ENCODE results near the gene ATRNL1. TPM values are rescaled to one million over a fixed set of nuclear protein-coding genes. Genes with fewer than 3 reads are reported as not detected.
"Not testable (repeated sequence)": the region's sequence is repeated elsewhere in the genome, so short reads cannot be mapped to it uniquely, and the experiment has no call there.

The ATRNL1 gene
- total RNA-seq, 2 experiments from 2014 or later: 0.21 TPM; not detected in 1

- CTCF ChIA-PET: interaction anchor here (1.0 kb wide), 1 partner anchor 11 kb away, joined by 3 read pairs; no protein-coding TSS in a partner anchor
- Mint-ChIP-seq H3K9me3 (ENCODE audit: low read depth) (no peaks in the 10 kb centered on the region), H3K27me3 (peaks cover 37% of the 10 kb centered on the region), H3K27ac (no peak overlapping the region), H3K4me1 (peaks cover 10% of the 10 kb centered on the region), H3K4me3 (peak overlapping the region; percentile 9), H3K36me3 (ENCODE audit: low read depth) (no peaks in the 10 kb centered on the region)
- intact Hi-C loops (cut with DNase I, micrococcal nuclease): loop anchor here in 1 of 2 experiments (1.0 to 5.0 kb wide), 2 partner anchors 157 to 217 kb away; partner anchors contain the start of gene TRUB1
- DNase-seq (peak; percentile 30), ATAC-seq (peak; percentile 40)
- POLR2A ChIA-PET: interaction anchor here (0.7 kb wide), 1 partner anchor 11 kb away, joined by 3 read pairs; no protein-coding TSS in a partner anchor
These were observed 727 bp downstream of the ATRNL1 start for GRCh38 chr10:115093776-115094408.

DNA sequence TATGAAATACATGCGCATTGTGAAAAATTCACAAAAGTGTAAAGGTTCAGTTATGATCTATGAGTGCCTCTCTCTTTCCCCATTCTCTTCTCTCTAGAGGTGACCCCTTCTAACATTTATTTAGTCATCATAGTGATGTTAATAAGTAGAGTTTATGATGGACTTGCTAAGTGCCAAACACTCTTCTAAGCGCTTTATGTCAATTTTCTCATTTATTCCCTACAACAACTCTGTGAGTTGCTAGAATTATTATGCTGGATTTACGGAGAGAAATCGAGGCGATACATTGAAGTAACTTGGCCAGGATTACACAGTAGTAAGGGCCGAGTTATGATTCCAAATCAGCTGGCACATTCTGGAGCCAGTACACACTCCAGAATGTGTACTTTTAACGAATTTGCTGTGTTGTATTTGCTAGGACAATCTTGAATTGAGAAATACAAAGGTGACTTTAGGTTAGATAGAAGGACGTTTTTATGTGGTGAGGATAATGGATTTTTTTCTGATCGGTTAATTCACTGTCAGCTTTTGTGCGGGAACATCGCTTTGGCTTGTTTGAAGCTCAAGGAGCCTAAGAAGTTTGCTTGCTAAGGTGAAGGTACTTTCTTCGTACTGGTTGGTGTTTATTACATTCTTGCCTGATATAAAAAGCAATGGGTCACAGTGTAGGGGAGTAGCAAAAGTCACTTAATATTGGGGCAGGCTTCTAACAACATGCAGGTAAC, 1.4 kb downstream of the ATRNL1 start:
- intact Hi-C loops (cut with DNase I, micrococcal nuclease): loop anchor here in 1 of 2 experiments (5.0 kb wide), 1 partner anchor 157 kb away; the partner anchor contains the start of gene TRUB1
- Mint-ChIP-seq H3K9me3 (ENCODE audit: low read depth) (no peaks in the 10 kb centered on the region), H3K27ac (no peak overlapping the region), H3K4me3 (peak overlapping the region; percentile 9), H3K27me3 (peaks cover 34% of the 10 kb centered on the region), H3K36me3 (ENCODE audit: low read depth) (no peaks in the 10 kb centered on the region), H3K4me1 (peaks cover 10% of the 10 kb centered on the region)
- ChIA-PET POLR2A (interaction anchor here (0.7 kb wide), 1 partner anchor 10 kb away, joined by 3 read pairs; no protein-coding TSS in a partner anchor), CTCF (no interaction called here)
- no peak for ATAC-seq
- DNase-seq: no peak

GRCh38 chr10:115095758-115096157, 2.6 kb downstream of the ATRNL1 start:
- intact Hi-C loops (cut with DNase I, micrococcal nuclease): no loop called here
- H3K4me1 Mint-ChIP-seq: peaks cover 10% of the 10 kb centered on the region
- H3K36me3 Mint-ChIP-seq (ENCODE audit: low read depth): no peaks in the 10 kb centered on the region
- no peak for DNase-seq
- no peak overlapping the region for H3K4me3 Mint-ChIP-seq
- H3K9me3 Mint-ChIP-seq (ENCODE audit: low read depth): no peaks in the 10 kb centered on the region
- H3K27me3 Mint-ChIP-seq: peaks cover 37% of the 10 kb centered on the region
- POLR2A ChIA-PET: no interaction called here
- no peak for ATAC-seq
- CTCF ChIA-PET: interaction anchor here (1.0 to 1.1 kb wide), 2 partner anchors 35 to 77 kb away, joined by 3 read pairs; no protein-coding TSS in a partner anchor
- no peak overlapping the region for H3K27ac Mint-ChIP-seq

- intact Hi-C loops (cut with DNase I, micrococcal nuclease): no loop called here
- DNase-seq (no peak), ATAC-seq (no peak)
- Mint-ChIP-seq H3K4me3 (no peak overlapping the region), H3K27me3 (peaks cover 11% of the 10 kb centered on the region), H3K36me3 (ENCODE audit: low read depth) (no peaks in the 10 kb centered on the region), H3K9me3 (ENCODE audit: low read depth) (peaks cover 9% of the 10 kb centered on the region), H3K4me1 (no peaks in the 10 kb centered on the region), H3K27ac (no peak overlapping the region)
- POLR2A ChIA-PET: no interaction called here
- CTCF ChIA-PET: no interaction called here
These were observed 10.5 kb downstream of the ATRNL1 start for GRCh38 chr10:115103700-115104099.

GRCh38 chr10:115105411-115105810, 12.2 kb downstream of the ATRNL1 start:
- peaks cover 13% of the 10 kb centered on the region for H3K27me3 Mint-ChIP-seq
- DNase-seq; POLR2A ChIA-PET; H3K36me3 Mint-ChIP-seq (ENCODE audit: low read depth); ATAC-seq; H3K4me3 Mint-ChIP-seq; CTCF ChIA-PET; H3K4me1 Mint-ChIP-seq; H3K9me3 Mint-ChIP-seq (ENCODE audit: low read depth); intact Hi-C loops (cut with DNase I, micrococcal nuclease); H3K27ac Mint-ChIP-seq: not testable (repeated sequence)

- no peak overlapping the region for H3K4me3 Mint-ChIP-seq
- H3K9me3 Mint-ChIP-seq (ENCODE audit: low read depth): peaks cover 9% of the 10 kb centered on the region
- intact Hi-C loops (cut with DNase I, micrococcal nuclease): no loop called here
- no peak for DNase-seq
- ChIA-PET POLR2A (no interaction called here), CTCF (no interaction called here)
- no peaks in the 10 kb centered on the region for H3K4me1 Mint-ChIP-seq
- H3K36me3 Mint-ChIP-seq (ENCODE audit: low read depth): no peaks in the 10 kb centered on the region
- H3K27me3 Mint-ChIP-seq: peaks cover 18% of the 10 kb centered on the region
- H3K27ac Mint-ChIP-seq: no peak overlapping the region
- no peak for ATAC-seq
These were observed 14.7 kb downstream of the ATRNL1 start for GRCh38 chr10:115107830-115108229.

GRCh38 chr10:115117301-115117700, 24.1 kb downstream of the ATRNL1 start:
- ChIA-PET CTCF (no interaction called here), POLR2A (no interaction called here)
- Mint-ChIP-seq H3K27me3 (peaks cover 16% of the 10 kb centered on the region), H3K27ac (no peak overlapping the region), H3K4me1 (no peaks in the 10 kb centered on the region), H3K4me3 (no peak overlapping the region), H3K9me3 (ENCODE audit: low read depth) (no peaks in the 10 kb centered on the region), H3K36me3 (ENCODE audit: low read depth) (no peaks in the 10 kb centered on the region)
- intact Hi-C loops (cut with DNase I, micrococcal nuclease): no loop called here
- DNase-seq (no peak), ATAC-seq (no peak)

GRCh38 chr10:115118346-115118745, 25.2 kb downstream of the ATRNL1 start:
- no peak overlapping the region for H3K4me3 Mint-ChIP-seq
- no peaks in the 10 kb centered on the region for H3K36me3 Mint-ChIP-seq (ENCODE audit: low read depth)
- H3K27ac Mint-ChIP-seq: no peak overlapping the region
- H3K27me3 Mint-ChIP-seq: peaks cover 13% of the 10 kb centered on the region
- no peak for DNase-seq
- intact Hi-C loops (cut with DNase I, micrococcal nuclease): no loop called here
- no peak for ATAC-seq
- CTCF ChIA-PET: no interaction called here
- H3K9me3 Mint-ChIP-seq (ENCODE audit: low read depth): no peaks in the 10 kb centered on the region
- H3K4me1 Mint-ChIP-seq: no peaks in the 10 kb centered on the region
- POLR2A ChIA-PET: no interaction called here

- intact Hi-C loops (cut with DNase I, micrococcal nuclease): loop anchor here (5.0 to 10.0 kb wide), 3 partner anchors 431 to 823 kb away; no protein-coding TSS in a partner anchor
- peaks cover 4% of the 10 kb centered on the region for H3K27me3 Mint-ChIP-seq
- H3K4me1 Mint-ChIP-seq: no peaks in the 10 kb centered on the region
- CTCF ChIA-PET: interaction anchor here (0.8 kb wide), 1 partner anchor 1662 kb away, joined by 3 read pairs; no protein-coding TSS in a partner anchor
- no peak overlapping the region for H3K27ac Mint-ChIP-seq
- POLR2A ChIA-PET: no interaction called here
- ATAC-seq (no peak), DNase-seq (no peak)
- H3K4me3 Mint-ChIP-seq: no peak overlapping the region
- H3K9me3 Mint-ChIP-seq (ENCODE audit: low read depth): no peaks in the 10 kb centered on the region
- H3K36me3 Mint-ChIP-seq (ENCODE audit: low read depth): no peaks in the 10 kb centered on the region
These were observed 32.3 kb downstream of the ATRNL1 start for GRCh38 chr10:115125505-115125904.

- ChIA-PET POLR2A (no interaction called here), CTCF (interaction anchor here (0.6 to 1.9 kb wide), 17 partner anchors 9 to 1699 kb away, joined by 3 to 16 read pairs (median 4); no protein-coding TSS in a partner anchor)
- intact Hi-C loops (cut with DNase I, micrococcal nuclease): loop anchor here (1.0 to 10.0 kb wide), 6 partner anchors 252 to 827 kb away; no protein-coding TSS in a partner anchor
- Mint-ChIP-seq H3K9me3 (ENCODE audit: low read depth) (no peaks in the 10 kb centered on the region), H3K4me1 (no peaks in the 10 kb centered on the region), H3K36me3 (ENCODE audit: low read depth) (no peaks in the 10 kb centered on the region), H3K27me3 (peaks cover 4% of the 10 kb centered on the region), H3K27ac (no peak overlapping the region), H3K4me3 (no peak overlapping the region)
- ATAC-seq: no peak
- no peak for DNase-seq
These were observed 36.6 kb downstream of the ATRNL1 start for GRCh38 chr10:115129752-115130151.

GRCh38 chr10:115136616-115137015, 43.5 kb downstream of the ATRNL1 start:
- DNase-seq (no peak), ATAC-seq (no peak)
- H3K36me3 Mint-ChIP-seq (ENCODE audit: low read depth): no peaks in the 10 kb centered on the region
- H3K4me3 Mint-ChIP-seq: no peak overlapping the region
- H3K9me3 Mint-ChIP-seq (ENCODE audit: low read depth): peaks cover 6% of the 10 kb centered on the region
- peaks cover 12% of the 10 kb centered on the region for H3K27me3 Mint-ChIP-seq
- H3K4me1 Mint-ChIP-seq: no peaks in the 10 kb centered on the region
- ChIA-PET CTCF (interaction anchor here (1.0 kb wide), 1 partner anchor 259 kb away, joined by 3 read pairs; no protein-coding TSS in a partner anchor), POLR2A (no interaction called here)
- intact Hi-C loops (cut with DNase I, micrococcal nuclease): no loop called here
- H3K27ac Mint-ChIP-seq: no peak overlapping the region

Measured in activated CD4-positive, alpha-beta T cell treated with anti-CD3 and anti-CD28 coated beads for 36 hours (primary cell).